SK-N-MC (cell line): Measurements from ENCODE around the gene PCSK5.

Experiments used
- EZH2 ChIP-seq: fragments of 200-600 bp; sonication (generic); IDR thresholded peaks from one replicate; pipeline ENCODE4 v1.6.1; 2017; ENCODE audit warnings: antibody characterized with exemption
- POLR2AphosphoS5 ChIP-seq: IDR thresholded peaks from 2 replicates; pipeline ENCODE4 v1.6.1; 2012; ENCODE audit warnings: mild to moderate bottlenecking, low read depth, low read length, borderline replicate concordance

DNA sequence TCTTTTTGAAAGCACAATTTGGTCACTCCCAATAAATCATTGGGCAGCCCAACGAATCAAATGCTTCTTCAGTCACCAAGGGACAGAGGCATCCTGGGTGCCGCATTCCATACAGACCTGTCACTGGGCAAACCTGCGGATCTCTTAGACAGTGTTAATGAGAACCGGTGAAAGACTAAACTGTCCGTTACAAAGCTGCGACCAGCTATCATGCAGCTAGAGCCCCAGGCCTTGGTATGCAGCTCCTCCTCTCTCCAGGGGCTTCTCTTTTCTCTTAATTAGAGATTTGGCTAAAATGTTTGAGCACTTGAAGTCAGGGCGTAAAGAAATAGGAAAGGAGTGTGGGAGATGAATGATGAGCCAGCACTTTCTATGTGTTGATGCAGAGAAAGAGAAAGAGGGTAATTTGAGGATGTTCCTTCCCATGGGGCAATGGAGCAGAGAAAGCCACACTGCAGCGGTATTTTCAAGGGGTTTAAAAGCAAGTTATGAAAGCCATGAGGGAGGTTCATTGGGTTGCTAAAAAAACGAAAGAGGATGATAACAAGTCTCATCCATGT, 328.5 kb downstream of the PCSK5 start:
- TF ChIP-seq POLR2AphosphoS5, result no peak
- no peak for TF ChIP-seq EZH2
